HG02885 (cell line): Measurements from ENCODE around the gene KCNQ5.
A peak's percentile ranks its signal among the peaks of the same experiment; 100 is the strongest.

Experiments
- ATAC-seq: cut with Tn5 transposase; IDR thresholded peaks from one replicate; pipeline ENCODE4 v1.9.1; 2021; ENCODE audit warnings: mild to moderate bottlenecking; ENCODE audit not compliant: unreplicated experiment, poor library complexity

The KCNQ5 gene

GRCh38 chr6:72636786-72637185 is 14.9 kb downstream of the KCNQ5 start:
- ATAC-seq: no peak

- no peak for ATAC-seq
Observed at GRCh38 chr6:72639920-72640614, 18.2 kb downstream of the KCNQ5 start.

- no peak for ATAC-seq
Observed at GRCh38 chr6:72640615-72640930, 18.7 kb downstream of the KCNQ5 start.

GRCh38 chr6:72642435-72642834 is 20.6 kb downstream of the KCNQ5 start:
- ATAC-seq: no peak

- ATAC-seq: no peak
Observed at GRCh38 chr6:72643214-72643613, 21.4 kb downstream of the KCNQ5 start.

- no peak for ATAC-seq
Observed at GRCh38 chr6:72646604-72647485, 25.0 kb downstream of the KCNQ5 start.

- no peak for ATAC-seq
Observed at GRCh38 chr6:72647489-72647888, 25.6 kb downstream of the KCNQ5 start.

GRCh38 chr6:72649032-72649984 is 27.4 kb downstream of the KCNQ5 start:
- ATAC-seq: peak; percentile 75

GRCh38 chr6:72650081-72650745 is 28.3 kb downstream of the KCNQ5 start:
- no peak for ATAC-seq

- ATAC-seq: no peak
Observed at GRCh38 chr6:72651174-72651573, 29.3 kb downstream of the KCNQ5 start.

- no peak for ATAC-seq
Observed at GRCh38 chr6:72651967-72652956, 30.4 kb downstream of the KCNQ5 start.

- no peak for ATAC-seq
Observed at GRCh38 chr6:72653026-72653425, 31.2 kb downstream of the KCNQ5 start.

GRCh38 chr6:72654071-72654621 is 32.3 kb downstream of the KCNQ5 start:
- peak; percentile 68 for ATAC-seq

GRCh38 chr6:72657407-72658197 is 35.7 kb downstream of the KCNQ5 start:
- ATAC-seq: no peak

- ATAC-seq: no peak
Observed at GRCh38 chr6:72659754-72660153, 37.9 kb downstream of the KCNQ5 start.

GRCh38 chr6:72661411-72661810 is 39.5 kb downstream of the KCNQ5 start:
- ATAC-seq: no peak

- no peak for ATAC-seq
Observed at GRCh38 chr6:72665599-72665998, 43.7 kb downstream of the KCNQ5 start.

GRCh38 chr6:72669324-72669723 is 47.5 kb downstream of the KCNQ5 start:
- no peak for ATAC-seq
